Fibroblast of mammary gland (primary cell): ENCODE measurements around the gene ALDH8A1.

Source experiments
- DNase-seq: peaks from one replicate; pipeline ENCODE4 v3.0.0-alpha.2; 2010; ENCODE audit warnings: low read depth
- H3K4me3 ChIP-seq: 2 replicates; pipeline ENCODE4 v1.5.1; 2011; ENCODE audit warnings: low read depth, mild to moderate bottlenecking, low read length, moderate library complexity; ENCODE audit not compliant: control insufficient read depth
- CTCF ChIP-seq: conservative IDR thresholded peaks from 2 replicates; pipeline ENCODE4 v1.5.1; 2011; ENCODE audit warnings: low read depth, low read length, inconsistent platforms; ENCODE audit not compliant: control insufficient read depth, insufficient read depth

Gene ALDH8A1

GRCh38 chr6:134896910-134897309, 53.0 kb downstream of the ALDH8A1 start:
- H3K4me3 ChIP-seq, result no peak overlapping the region
- DNase-seq, result no peak
- TF ChIP-seq CTCF, result no peak

GRCh38 chr6:134894800-134895199, 55.1 kb downstream of the ALDH8A1 start:
- no peak for DNase-seq
- no peak for TF ChIP-seq CTCF
- H3K4me3 ChIP-seq, result no peak overlapping the region

- DNase-seq, result no peak
- H3K4me3 ChIP-seq, result no peak overlapping the region
- no peak for TF ChIP-seq CTCF
These were observed 57.5 kb downstream of the ALDH8A1 start for GRCh38 chr6:134892362-134892761.

GRCh38 chr6:134891633-134892032, 58.3 kb downstream of the ALDH8A1 start:
- H3K4me3 ChIP-seq, result no peak overlapping the region
- DNase-seq, result no peak
- TF ChIP-seq CTCF, result no peak

GRCh38 chr6:134888316-134888715, 61.6 kb downstream of the ALDH8A1 start:
- H3K4me3 ChIP-seq, result no peak overlapping the region
- DNase-seq, result no peak
- no peak for TF ChIP-seq CTCF

- no peak for DNase-seq
- no peak overlapping the region for H3K4me3 ChIP-seq
- no peak for TF ChIP-seq CTCF
These were observed 65.1 kb downstream of the ALDH8A1 start for GRCh38 chr6:134884752-134885151.

GRCh38 chr6:134883314-134883713, 66.6 kb downstream of the ALDH8A1 start:
- H3K4me3 ChIP-seq, result no peak overlapping the region
- TF ChIP-seq CTCF, result no peak
- DNase-seq, result no peak
